A549 (cell line): Measurements from ENCODE around the gene ERV3-1. TPM values are rescaled to one million over a fixed set of nuclear protein-coding genes. Genes with fewer than 3 reads are reported as not detected.

Experiments
- ATAC-seq, 2 experiments: fragments of 200-7000 bp in 1 of 2; fragments of >200 bp in 1 of 2; cut with Nextera tagmentation in 1 of 2; cut with Tn5 transposase in 1 of 2; 3 replicates each; pipeline versions ENCODE4 v1.8.0 to v1.9.1; 2018 to 2020; ENCODE audit warnings: mild to moderate bottlenecking in 1 of 2, moderate library complexity in 1 of 2
- CTCF ChIA-PET: fragments of 300-600 bp; sonication (Branson Sonifier 250); formaldehyde crosslinking; extraction: SDS; loops from one replicate; lab custom pipeline; 2021; ENCODE audit warnings: antibody characterized with exemption, inconsistent platforms; lab: Yijun Ruan, JAX
- POLR2A ChIA-PET: fragments of 350-600 bp; formaldehyde crosslinking; extraction: SDS; loops from one replicate; lab custom pipeline; 2021; ENCODE audit warnings: antibody characterized with exemption, inconsistent platforms; lab: Yijun Ruan, JAX
- DNase-seq, 2 experiments: peaks; one replicate each; pipeline versions ENCODE4 v3.0.0 to v3.0.0-alpha.2; 2011 to 2016; ENCODE audit warnings: low read depth in 1 of 2, low spot score in 1 of 2
- FAIRE-seq: peaks from 2 replicates; lab custom pipeline; 2011; peaks lifted over from hg19 to GRCh38; lab: Jason Lieb, UNC
- H3K27ac ChIP-seq, 2 experiments: fragments of >200 bp; sonication (Bioruptor Twin); formaldehyde crosslinking; 3 replicates each; pipeline ENCODE4 v1.5.1; 2016 to 2017
- H3K4me1 ChIP-seq: fragments of >200 bp; sonication (Bioruptor Twin); formaldehyde crosslinking; 3 replicates; pipeline ENCODE4 v1.6.1; 2016
- H3K4me2 ChIP-seq: fragments of >200 bp; sonication (Bioruptor Twin); formaldehyde crosslinking; 3 replicates; pipeline ENCODE4 v1.6.1; 2016
- H3K4me3 ChIP-seq: fragments of >200 bp; sonication (Bioruptor Twin); formaldehyde crosslinking; 3 replicates; pipeline ENCODE4 v1.5.1; 2016
- H3K9me3 ChIP-seq: fragments of >200 bp; sonication (Bioruptor Twin); formaldehyde crosslinking; 3 replicates; pipeline ENCODE4 v1.6.1; 2016
- BHLHE40 ChIP-seq: IDR thresholded peaks from 2 replicates; pipeline ENCODE4 v1.6.1; 2012; ENCODE audit warnings: low read depth, low read length, inconsistent platforms
- CBX2 ChIP-seq: fragments of 200-600 bp; sonication (generic); IDR thresholded peaks from 2 replicates; pipeline ENCODE4 v1.6.1; 2016; ENCODE audit warnings: low read depth, mild to moderate bottlenecking, borderline replicate concordance
- CEBPB ChIP-seq, 2 experiments: fragments of >200 bp in 1 of 2; sonication (Bioruptor Twin) in 1 of 2; formaldehyde crosslinking in 1 of 2; IDR thresholded peaks; 2 replicates each; pipeline ENCODE4 v1.6.1; 2012 to 2016
- CHD2 ChIP-seq: fragments of 150-350 bp; IDR thresholded peaks from 2 replicates; pipeline ENCODE4 v1.6.1; 2014; ENCODE audit warnings: low read length; ENCODE audit not compliant: partially characterized antibody
- CHD4 ChIP-seq: fragments of 200-600 bp; sonication (generic); IDR thresholded peaks from 2 replicates; pipeline ENCODE4 v1.6.1; 2016; ENCODE audit warnings: antibody characterized with exemption, mild to moderate bottlenecking, borderline replicate concordance
- EP300 ChIP-seq, 2 experiments: fragments of >200 bp; sonication (Bioruptor Twin); formaldehyde crosslinking; IDR thresholded peaks; 2 replicates in 1 of 2; 3 replicates in 1 of 2; pipeline ENCODE4 v1.6.1; 2016 to 2017
- GATA3 ChIP-seq: IDR thresholded peaks from 2 replicates; pipeline ENCODE4 v1.6.1; 2012; ENCODE audit warnings: borderline replicate concordance
- HDAC2 ChIP-seq: fragments of 200-600 bp; sonication (generic); IDR thresholded peaks from 2 replicates; pipeline ENCODE4 v1.6.1; 2016
- HOXB5 ChIP-seq: fragments of 250-450 bp; sonication (Bioruptor Pico); IDR thresholded peaks from 2 replicates; pipeline ENCODE4 v1.5.0; 2020; ENCODE audit warnings: mild to moderate bottlenecking, moderate library complexity
- JUN ChIP-seq, 2 experiments: fragments of >200 bp; sonication (Bioruptor Twin); formaldehyde crosslinking; IDR thresholded peaks; 2 replicates in 1 of 2; 3 replicates in 1 of 2; pipeline ENCODE4 v1.6.1; 2016 to 2017
- KDM1A ChIP-seq: fragments of 200-600 bp; sonication (generic); IDR thresholded peaks from 2 replicates; pipeline ENCODE4 v1.6.1; 2016; ENCODE audit warnings: low read depth, mild to moderate bottlenecking
- KDM5A ChIP-seq: fragments of 200-600 bp; sonication (generic); IDR thresholded peaks from 2 replicates; pipeline ENCODE4 v1.6.1; 2016; ENCODE audit warnings: antibody characterized with exemption, mild to moderate bottlenecking
- MAFK ChIP-seq: fragments of 450-650 bp; IDR thresholded peaks from 2 replicates; pipeline ENCODE4 v1.6.1; 2014; ENCODE audit not compliant: partially characterized antibody
- NFE2L2 ChIP-seq: fragments of 150-350 bp; conservative IDR thresholded peaks from 2 replicates; pipeline ENCODE4 v1.6.1; 2014; ENCODE audit warnings: low read length
- NPAS2 ChIP-seq: fragments of 250-450 bp; sonication (Bioruptor Pico); IDR thresholded peaks from 2 replicates; pipeline ENCODE4 v1.8.0; 2022; ENCODE audit warnings: mild to moderate bottlenecking, moderate library complexity, borderline replicate concordance
- RAD21 ChIP-seq, 2 experiments: fragments of >200 bp in 1 of 2; sonication (Bioruptor Twin) in 1 of 2; formaldehyde crosslinking in 1 of 2; IDR thresholded peaks in 1 of 2; conservative IDR thresholded peaks in 1 of 2; 2 replicates in 1 of 2; 3 replicates in 1 of 2; pipeline ENCODE4 v1.6.1; 2012 to 2018; ENCODE audit warnings: inconsistent platforms in 1 of 2
- RARB ChIP-seq: fragments of 250-450 bp; sonication (Bioruptor Pico); IDR thresholded peaks from 2 replicates; pipeline ENCODE4 v1.8.0; 2021; ENCODE audit warnings: mild to moderate bottlenecking, moderate library complexity
- RFX5 ChIP-seq: fragments of 450-650 bp; IDR thresholded peaks from 2 replicates; pipeline ENCODE4 v1.7.1; 2014; ENCODE audit warnings: antibody characterized with exemption, mild to moderate bottlenecking, moderate library complexity
- SMC3 ChIP-seq: fragments of >200 bp; sonication (Bioruptor Twin); formaldehyde crosslinking; IDR thresholded peaks from 3 replicates; pipeline ENCODE4 v1.6.1; 2018; ENCODE audit warnings: inconsistent platforms
- SREBF2 ChIP-seq: fragments of 450-650 bp; IDR thresholded peaks from 2 replicates; pipeline ENCODE4 v1.6.1; 2014; ENCODE audit warnings: mild to moderate bottlenecking, moderate library complexity
- TP53 ChIP-seq: fragments of 250-450 bp; sonication (Bioruptor Pico); IDR thresholded peaks from 2 replicates; pipeline ENCODE4 v1.5.0; 2021; ENCODE audit warnings: mild to moderate bottlenecking, moderate library complexity
- ZC3H11A ChIP-seq: fragments of 450-650 bp; IDR thresholded peaks from 2 replicates; pipeline ENCODE4 v1.6.1; 2014; ENCODE audit warnings: antibody characterized with exemption, mild to moderate bottlenecking
- ZSCAN20 ChIP-seq: fragments of 250-450 bp; sonication (Bioruptor Pico); IDR thresholded peaks from 2 replicates; pipeline ENCODE4 v1.8.0; 2022; ENCODE audit warnings: mild to moderate bottlenecking, moderate library complexity
- WGBS: methylation state at CpG from one replicate; pipeline ENCODE4 v1.1.6; 2017; ENCODE audit errors: missing lambda C conversion rate; 5-methylcytosine and 5-hydroxymethylcytosine counted together
- polyA plus RNA-seq, 4 experiments: library from polyadenylated mRNA; depleted of rRNA in 3 of 4; stranded (reverse); fragments of >200 nt; fragmentation: RNase III in 1 of 4; extraction: RNeasy Plus Mini Kit Qiagen cat#74134 plus additional on column Dnase treatment in 1 of 4; gene quantifications; 2 replicates in 3 of 4; 3 replicates in 1 of 4; pipeline ENCODE4 v1.2.3, GENCODE V29; 2011 to 2017
- TF ChIP-seq, protein P1 (sequence below): fragments of 250-450 bp; sonication (Bioruptor Pico); IDR thresholded peaks from 2 replicates; pipeline ENCODE4 v1.5.0; 2020; ENCODE audit warnings: low read depth, mild to moderate bottlenecking, moderate library complexity
- TF ChIP-seq, protein P2 (sequence below): fragments of 250-450 bp; sonication (Bioruptor Pico); IDR thresholded peaks from 2 replicates; pipeline ENCODE4 v1.5.0; 2021; ENCODE audit warnings: mild to moderate bottlenecking, moderate library complexity, borderline replicate concordance
- TF ChIP-seq, protein P3 (sequence below): fragments of 200-600 bp; sonication (generic); IDR thresholded peaks from 2 replicates; pipeline ENCODE4 v1.6.1; 2016; ENCODE audit warnings: antibody characterized with exemption, mild to moderate bottlenecking, moderate library complexity

ERV3-1 gene
- polyA plus RNA-seq, 2 of the 4 experiments (the other 2 are of a cell fraction): 5.0 to 5.8 TPM

DNA sequence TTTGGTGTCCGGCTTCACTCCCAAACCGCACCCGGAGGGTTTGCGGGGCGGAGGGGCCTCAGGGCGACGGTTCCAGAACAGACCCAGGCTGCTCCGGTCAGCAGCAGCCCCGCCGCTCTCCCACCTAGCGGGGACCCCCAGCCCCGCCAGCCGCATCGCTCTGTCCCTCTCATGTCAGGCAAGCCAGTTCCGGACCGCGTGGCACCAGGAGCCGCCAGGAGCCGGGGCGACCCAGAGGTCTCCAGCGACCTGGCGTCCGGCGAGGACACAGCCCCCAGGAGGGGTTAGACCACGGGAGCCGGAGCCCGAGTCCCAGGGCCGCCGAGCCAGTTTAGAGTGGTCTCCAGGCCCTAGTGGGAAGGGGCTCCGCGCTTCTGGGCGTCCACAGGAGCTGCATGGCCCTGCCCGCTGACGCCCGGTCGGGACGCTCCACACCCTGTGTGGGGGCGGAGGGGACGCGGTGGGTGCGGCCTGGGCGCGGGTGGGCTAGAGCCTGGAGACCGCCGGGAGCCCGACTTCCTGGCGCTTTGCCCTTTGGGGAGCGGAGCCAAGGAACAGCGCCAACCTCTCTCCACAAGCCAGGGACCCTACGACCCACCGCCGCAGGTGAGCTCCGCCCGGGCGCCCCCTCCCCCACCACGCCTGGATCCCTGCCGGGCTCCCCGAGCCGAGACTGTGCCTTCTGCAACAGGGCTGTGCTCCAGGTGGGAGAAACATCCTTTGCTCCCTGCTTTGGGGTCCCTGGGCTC is 59.1 kb downstream of the ERV3-1 start (continued):
- TF ChIP-seq, protein P1, sequence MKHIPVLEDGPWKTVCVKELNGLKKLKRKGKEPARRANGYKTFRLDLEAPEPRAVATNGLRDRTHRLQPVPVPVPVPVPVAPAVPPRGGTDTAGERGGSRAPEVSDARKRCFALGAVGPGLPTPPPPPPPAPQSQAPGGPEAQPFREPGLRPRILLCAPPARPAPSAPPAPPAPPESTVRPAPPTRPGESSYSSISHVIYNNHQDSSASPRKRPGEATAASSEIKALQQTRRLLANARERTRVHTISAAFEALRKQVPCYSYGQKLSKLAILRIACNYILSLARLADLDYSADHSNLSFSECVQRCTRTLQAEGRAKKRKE (CRISPR knock-in tag): no peak
- TF ChIP-seq HOXB5 (CRISPR knock-in tag): no peak
- TF ChIP-seq RARB (CRISPR knock-in tag): no peak
- TF ChIP-seq, all 56 proteins: peak for 0

DNA sequence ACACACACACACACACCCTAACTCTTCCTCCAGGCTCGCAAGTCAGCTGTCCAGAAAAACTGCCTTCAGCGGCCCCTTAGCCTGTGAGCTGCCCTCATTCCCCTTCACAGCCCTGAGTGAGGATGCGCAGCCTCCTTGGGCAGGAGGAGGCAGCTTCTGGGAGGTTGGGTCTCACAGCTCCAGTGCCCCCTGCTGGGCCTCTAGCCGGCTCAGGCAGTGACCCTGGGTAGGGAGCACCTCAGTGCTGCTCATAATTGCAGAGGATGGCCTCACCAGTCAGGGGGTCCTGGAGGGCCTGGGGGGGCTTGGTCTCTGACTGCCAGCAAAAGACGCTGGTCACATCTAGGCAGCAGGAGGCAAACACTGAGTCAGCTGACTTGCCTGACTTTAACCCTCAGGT is 59.7 kb downstream of the ERV3-1 start:
- no peak overlapping the region for H3K4me3 ChIP-seq
- ChIA-PET POLR2A (interaction anchor here (0.6 kb wide), 1 partner anchor 384 kb away, joined by 3 read pairs; no protein-coding TSS in a partner anchor), CTCF (no interaction called here)
- no peak overlapping the region for H3K27ac ChIP-seq
- peaks cover 16% of the 10 kb centered on the region; the same call in 2 of the 3 replicates for H3K9me3 ChIP-seq
- no peak for DNase-seq
- TF ChIP-seq EP300 (IDR thresholded peaks at IDR 0.05): no peak
- TF ChIP-seq ZSCAN20: no peak
- no peak for TF ChIP-seq JUN (IDR thresholded peaks at IDR 0.05)
- TF ChIP-seq BHLHE40: no peak
- TF ChIP-seq CHD4: no peak
- no peak for TF ChIP-seq ZC3H11A
- TF ChIP-seq CEBPB (IDR thresholded peaks at IDR 0.05): no peak
- no peak for TF ChIP-seq SREBF2
- no peak for TF ChIP-seq GATA3
- no peak for TF ChIP-seq CBX2
- no peak for TF ChIP-seq RAD21 (conservative IDR thresholded peaks at IDR 0.05 in 1 of 2, IDR thresholded peaks at IDR 0.05 in 1 of 2)
- TF ChIP-seq, protein P2, sequence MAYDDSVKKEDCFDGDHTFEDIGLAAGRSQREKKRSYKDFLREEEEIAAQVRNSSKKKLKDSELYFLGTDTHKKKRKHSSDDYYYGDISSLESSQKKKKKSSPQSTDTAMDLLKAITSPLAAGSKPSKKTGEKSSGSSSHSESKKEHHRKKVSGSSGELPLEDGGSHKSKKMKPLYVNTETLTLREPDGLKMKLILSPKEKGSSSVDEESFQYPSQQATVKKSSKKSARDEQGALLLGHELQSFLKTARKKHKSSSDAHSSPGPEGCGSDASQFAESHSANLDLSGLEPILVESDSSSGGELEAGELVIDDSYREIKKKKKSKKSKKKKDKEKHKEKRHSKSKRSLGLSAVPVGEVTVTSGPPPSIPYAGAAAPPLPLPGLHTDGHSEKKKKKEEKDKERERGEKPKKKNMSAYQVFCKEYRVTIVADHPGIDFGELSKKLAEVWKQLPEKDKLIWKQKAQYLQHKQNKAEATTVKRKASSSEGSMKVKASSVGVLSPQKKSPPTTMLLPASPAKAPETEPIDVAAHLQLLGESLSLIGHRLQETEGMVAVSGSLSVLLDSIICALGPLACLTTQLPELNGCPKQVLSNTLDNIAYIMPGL (CRISPR knock-in tag): no peak
- TF ChIP-seq SMC3: no peak
- TF ChIP-seq RFX5: no peak
- TF ChIP-seq MAFK: no peak
- TF ChIP-seq KDM1A: no peak
- no peak for TF ChIP-seq HDAC2
- TF ChIP-seq TP53 (CRISPR knock-in tag): no peak
- no peak for TF ChIP-seq NFE2L2
- no peak for TF ChIP-seq NPAS2 (CRISPR knock-in tag)
- TF ChIP-seq, all 56 proteins: peak for 0
- Histone ChIP-seq H3K4me2 (no peak overlapping the region), H3K4me1 (no peaks in the 10 kb centered on the region)
- no peak for ATAC-seq
- FAIRE-seq: no peak
- WGBS: 36% methylated on average over 4 of the region's 5 CpGs

DNA sequence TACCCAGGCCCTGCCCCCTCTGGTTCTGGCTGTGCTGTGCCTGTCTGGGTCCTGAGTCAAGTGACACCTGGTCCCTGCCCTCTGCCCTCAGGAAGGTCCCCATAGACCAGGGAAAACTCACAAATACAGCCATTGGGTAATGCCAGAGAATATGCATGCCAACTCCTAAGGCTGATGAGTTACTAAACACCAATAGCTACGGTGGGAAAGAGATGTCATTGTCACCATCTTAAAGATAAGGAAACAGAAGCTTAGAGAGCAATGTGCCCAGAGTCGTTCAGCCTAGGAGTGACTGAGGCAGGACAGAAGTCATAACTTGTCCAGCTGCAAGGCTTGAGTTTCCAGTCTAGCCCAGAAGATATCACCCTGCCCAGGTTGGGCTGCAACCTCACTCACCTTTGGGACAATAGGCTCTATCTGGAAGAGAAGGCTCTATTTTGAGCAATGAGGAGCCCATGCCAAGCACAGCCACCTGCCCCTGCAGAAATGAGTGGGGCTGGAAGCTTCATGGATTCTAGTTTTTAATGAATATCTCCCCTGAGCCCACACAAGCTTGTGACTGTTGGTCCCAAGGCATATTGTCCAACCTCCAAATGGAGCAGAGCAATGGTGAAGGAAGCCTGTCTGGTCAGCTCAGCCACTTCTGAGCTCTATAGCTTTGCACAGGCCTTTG is 60.8 kb downstream of the ERV3-1 start:
- CTCF ChIA-PET: no interaction called here
- no peak overlapping the region for H3K27ac ChIP-seq
- ATAC-seq (no peak), FAIRE-seq (no peak), DNase-seq (no peak)
- no peak for TF ChIP-seq KDM5A
- TF ChIP-seq, protein P2 (CRISPR knock-in tag): no peak
- TF ChIP-seq, protein P3, sequence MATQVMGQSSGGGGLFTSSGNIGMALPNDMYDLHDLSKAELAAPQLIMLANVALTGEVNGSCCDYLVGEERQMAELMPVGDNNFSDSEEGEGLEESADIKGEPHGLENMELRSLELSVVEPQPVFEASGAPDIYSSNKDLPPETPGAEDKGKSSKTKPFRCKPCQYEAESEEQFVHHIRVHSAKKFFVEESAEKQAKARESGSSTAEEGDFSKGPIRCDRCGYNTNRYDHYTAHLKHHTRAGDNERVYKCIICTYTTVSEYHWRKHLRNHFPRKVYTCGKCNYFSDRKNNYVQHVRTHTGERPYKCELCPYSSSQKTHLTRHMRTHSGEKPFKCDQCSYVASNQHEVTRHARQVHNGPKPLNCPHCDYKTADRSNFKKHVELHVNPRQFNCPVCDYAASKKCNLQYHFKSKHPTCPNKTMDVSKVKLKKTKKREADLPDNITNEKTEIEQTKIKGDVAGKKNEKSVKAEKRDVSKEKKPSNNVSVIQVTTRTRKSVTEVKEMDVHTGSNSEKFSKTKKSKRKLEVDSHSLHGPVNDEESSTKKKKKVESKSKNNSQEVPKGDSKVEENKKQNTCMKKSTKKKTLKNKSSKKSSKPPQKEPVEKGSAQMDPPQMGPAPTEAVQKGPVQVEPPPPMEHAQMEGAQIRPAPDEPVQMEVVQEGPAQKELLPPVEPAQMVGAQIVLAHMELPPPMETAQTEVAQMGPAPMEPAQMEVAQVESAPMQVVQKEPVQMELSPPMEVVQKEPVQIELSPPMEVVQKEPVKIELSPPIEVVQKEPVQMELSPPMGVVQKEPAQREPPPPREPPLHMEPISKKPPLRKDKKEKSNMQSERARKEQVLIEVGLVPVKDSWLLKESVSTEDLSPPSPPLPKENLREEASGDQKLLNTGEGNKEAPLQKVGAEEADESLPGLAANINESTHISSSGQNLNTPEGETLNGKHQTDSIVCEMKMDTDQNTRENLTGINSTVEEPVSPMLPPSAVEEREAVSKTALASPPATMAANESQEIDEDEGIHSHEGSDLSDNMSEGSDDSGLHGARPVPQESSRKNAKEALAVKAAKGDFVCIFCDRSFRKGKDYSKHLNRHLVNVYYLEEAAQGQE: no peak
- TF ChIP-seq CHD2: no peak
- H3K4me3 ChIP-seq: no peak overlapping the region
- H3K4me1 ChIP-seq: no peaks in the 10 kb centered on the region
- H3K9me3 ChIP-seq: peaks cover 24% of the 10 kb centered on the region; the same call in 2 of the 3 replicates
- POLR2A ChIA-PET: no interaction called here
- no peak overlapping the region for H3K4me2 ChIP-seq
- 6% methylated on average over 2 of the region's 2 CpGs for WGBS
